Measurements from ENCODE around the gene TRIM25.

The TRIM25 gene

GRCh38 chr17:56897646-56898424 lies 16.0 kb downstream of the TRIM25 start:
- in situ Hi-C loops (cut with MboI; ENCODE audit: low sequenced_read_pairs): no loop called here

DNA sequence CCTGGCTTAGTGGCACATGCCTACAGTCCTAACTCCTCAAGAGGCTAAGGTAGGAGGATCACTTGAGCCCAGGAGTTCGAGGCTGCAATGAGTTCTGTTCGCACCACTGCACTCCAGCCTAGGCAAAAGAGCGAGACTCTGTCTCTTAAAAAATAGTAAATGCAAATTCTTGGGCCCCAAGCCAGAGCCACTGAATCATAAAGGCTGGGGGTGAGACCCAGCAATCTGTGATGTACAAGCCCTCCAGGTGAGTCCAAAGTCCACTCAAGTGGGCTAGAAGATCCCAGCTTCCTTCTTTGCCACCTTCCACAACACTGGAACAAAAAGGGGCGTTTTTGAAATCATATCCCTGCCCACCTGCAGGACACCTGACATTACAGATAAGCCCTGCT lies 16.9 kb downstream of the TRIM25 start:
- in situ Hi-C loops (cut with MboI; ENCODE audit: low sequenced_read_pairs): no loop called here

DNA sequence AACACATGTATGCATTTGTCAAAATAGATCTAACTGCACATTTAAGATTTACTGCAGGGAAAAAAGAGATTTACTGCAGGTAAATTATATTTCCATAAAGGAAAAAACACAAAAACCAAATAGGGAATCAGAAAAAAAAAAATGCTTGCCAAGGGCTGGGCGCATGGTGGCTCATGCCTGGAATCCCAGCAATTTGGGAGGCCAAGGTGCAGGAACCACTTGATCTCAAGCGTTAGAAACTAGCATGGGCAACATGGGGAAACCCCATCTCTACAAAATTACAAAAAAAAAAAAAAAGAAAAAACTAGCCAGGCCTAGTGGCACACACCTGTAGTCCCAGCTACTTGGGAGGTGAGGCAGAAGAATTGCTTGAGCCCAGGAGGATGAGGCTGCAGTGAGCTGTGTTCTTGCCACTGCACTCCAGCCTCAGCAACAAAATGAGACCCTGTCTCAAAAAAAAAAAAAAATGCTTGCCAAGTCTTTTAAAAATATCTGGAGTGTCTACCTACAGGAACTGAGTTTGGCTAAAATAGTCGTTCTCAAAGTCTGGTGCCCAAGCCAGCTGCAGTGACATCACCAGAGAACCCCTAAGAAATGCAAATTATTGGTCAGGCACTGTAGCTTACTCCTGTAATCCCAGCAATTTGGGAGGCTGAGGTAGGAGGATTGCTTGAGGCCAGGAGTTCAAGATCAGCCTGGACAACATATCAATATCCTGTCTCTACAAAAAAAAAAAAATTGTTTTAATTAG lies 17.5 kb downstream of the TRIM25 start:
- in situ Hi-C loops (cut with MboI; ENCODE audit: low sequenced_read_pairs): no loop called here

- in situ Hi-C loops (cut with MboI; ENCODE audit: low sequenced_read_pairs): no loop called here
These were observed 18.9 kb downstream of the TRIM25 start for GRCh38 chr17:56894859-56895455.

- in situ Hi-C loops (cut with MboI; ENCODE audit: low sequenced_read_pairs): no loop called here
These were observed 20.3 kb downstream of the TRIM25 start for GRCh38 chr17:56893503-56893902.

DNA sequence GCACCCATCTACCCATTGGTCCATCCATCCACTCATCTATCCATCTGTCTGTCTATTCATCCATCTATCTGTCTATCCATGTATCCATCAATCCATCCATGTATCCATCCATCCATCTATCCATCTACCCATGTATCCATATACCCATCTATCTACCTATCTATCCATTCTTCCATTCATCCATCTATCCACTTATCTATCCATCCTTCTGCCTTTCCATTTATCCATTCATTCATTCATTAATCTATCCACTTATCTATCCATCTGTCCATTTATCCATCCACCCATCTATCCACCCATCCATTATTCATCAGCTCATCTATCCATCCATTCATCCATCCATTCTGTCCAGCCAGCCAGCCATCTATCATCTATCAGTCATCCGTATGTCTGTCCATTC lies 21.5 kb downstream of the TRIM25 start:
- in situ Hi-C loops (cut with MboI; ENCODE audit: low sequenced_read_pairs): no loop called here

- in situ Hi-C loops (cut with MboI; ENCODE audit: low sequenced_read_pairs): no loop called here
These were observed 22.1 kb downstream of the TRIM25 start for GRCh38 chr17:56891751-56892150.

- in situ Hi-C loops (cut with MboI; ENCODE audit: low sequenced_read_pairs): no loop called here
These were observed 22.8 kb downstream of the TRIM25 start for GRCh38 chr17:56890906-56891674.

- in situ Hi-C loops (cut with MboI; ENCODE audit: low sequenced_read_pairs): no loop called here
These were observed 23.5 kb downstream of the TRIM25 start for GRCh38 chr17:56890390-56890789.

DNA sequence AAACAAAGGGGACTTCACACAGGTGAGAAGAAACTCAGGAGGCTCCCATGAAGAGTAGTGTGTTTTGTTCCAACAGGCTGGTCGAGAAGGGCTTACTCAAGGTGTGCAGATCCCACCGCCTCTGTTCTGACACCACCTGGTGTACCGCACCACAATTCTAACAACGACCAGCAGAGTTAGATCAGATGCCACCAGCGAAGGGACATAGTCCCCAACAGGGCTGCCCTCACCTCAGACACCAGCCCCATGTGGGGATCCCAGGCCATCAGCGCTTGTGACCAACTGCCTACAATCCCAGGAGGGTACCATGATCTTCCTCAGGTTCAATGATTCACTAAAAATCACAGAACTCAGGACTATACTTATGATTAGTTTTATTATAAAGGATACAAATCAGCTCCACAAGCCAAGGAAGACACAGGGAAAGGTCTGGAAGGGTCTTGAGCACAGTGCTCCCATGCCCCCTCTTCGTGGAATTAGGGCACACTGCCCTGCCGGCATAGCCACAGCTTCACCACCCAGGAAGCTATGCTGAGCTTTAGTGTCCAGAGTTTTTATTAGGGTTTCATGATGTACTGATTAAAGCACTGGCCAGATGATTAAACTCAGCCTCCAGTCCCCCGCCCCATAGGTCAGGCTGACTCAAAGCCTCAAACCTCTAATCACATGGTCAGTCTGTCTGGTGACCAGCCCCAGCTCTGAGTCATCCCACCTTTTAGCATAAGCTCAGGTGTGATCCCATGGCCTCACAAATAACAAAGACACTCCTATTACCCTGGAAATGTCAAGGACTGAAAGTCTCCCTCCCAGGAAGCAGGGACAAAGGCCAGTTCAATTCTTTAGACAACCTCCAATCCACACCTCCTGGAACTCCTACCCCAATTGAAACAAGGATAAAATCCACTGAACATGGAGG lies 26.0 kb downstream of the TRIM25 start:
- in situ Hi-C loops (cut with MboI; ENCODE audit: low sequenced_read_pairs): no loop called here

GRCh38 chr17:56887105-56887504 lies 26.7 kb downstream of the TRIM25 start:
- in situ Hi-C loops (cut with MboI; ENCODE audit: low sequenced_read_pairs): no loop called here

GRCh38 chr17:56886288-56886731 lies 27.5 kb downstream of the TRIM25 start:
- in situ Hi-C loops (cut with MboI; ENCODE audit: low sequenced_read_pairs): no loop called here

DNA sequence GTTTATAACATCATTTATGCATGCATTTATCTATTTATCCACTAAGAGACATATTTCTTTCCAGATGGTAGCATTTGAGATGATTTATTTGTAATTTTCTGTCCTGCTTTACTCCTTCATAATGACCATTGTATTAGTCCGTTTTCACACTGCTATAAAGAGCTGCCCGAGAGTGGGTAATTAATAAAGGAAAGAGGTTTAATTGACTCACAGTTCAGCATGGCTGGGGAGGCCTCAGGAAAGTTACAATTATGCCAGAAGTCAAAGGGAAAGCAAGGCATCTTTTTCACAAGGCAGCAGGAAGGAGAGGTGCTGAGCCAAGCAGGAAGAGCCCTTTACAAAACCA lies 28.6 kb downstream of the TRIM25 start:
- in situ Hi-C loops (cut with MboI; ENCODE audit: low sequenced_read_pairs): no loop called here

GRCh38 chr17:56884483-56885311 lies 29.2 kb downstream of the TRIM25 start:
- in situ Hi-C loops (cut with MboI; ENCODE audit: low sequenced_read_pairs): no loop called here

DNA sequence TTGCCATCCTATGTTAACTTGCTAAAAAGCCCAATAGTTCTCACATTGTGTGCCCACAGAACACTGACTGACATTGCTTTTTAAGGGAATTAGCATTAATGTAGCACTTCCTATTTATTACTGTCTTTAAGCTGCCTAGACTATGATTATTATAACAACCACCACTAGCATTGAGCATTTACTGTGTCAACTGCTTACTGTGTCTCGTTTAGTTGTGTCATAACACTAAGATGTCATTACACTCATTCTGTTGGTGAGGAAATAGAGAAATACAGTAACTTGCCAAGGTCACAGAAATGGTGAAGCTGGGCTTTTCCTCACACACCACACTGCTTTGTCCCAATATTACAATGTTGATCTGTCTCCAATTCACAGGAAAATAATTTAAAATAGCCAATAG lies 30.2 kb downstream of the TRIM25 start:
- in situ Hi-C loops (cut with MboI; ENCODE audit: low sequenced_read_pairs): no loop called here

DNA sequence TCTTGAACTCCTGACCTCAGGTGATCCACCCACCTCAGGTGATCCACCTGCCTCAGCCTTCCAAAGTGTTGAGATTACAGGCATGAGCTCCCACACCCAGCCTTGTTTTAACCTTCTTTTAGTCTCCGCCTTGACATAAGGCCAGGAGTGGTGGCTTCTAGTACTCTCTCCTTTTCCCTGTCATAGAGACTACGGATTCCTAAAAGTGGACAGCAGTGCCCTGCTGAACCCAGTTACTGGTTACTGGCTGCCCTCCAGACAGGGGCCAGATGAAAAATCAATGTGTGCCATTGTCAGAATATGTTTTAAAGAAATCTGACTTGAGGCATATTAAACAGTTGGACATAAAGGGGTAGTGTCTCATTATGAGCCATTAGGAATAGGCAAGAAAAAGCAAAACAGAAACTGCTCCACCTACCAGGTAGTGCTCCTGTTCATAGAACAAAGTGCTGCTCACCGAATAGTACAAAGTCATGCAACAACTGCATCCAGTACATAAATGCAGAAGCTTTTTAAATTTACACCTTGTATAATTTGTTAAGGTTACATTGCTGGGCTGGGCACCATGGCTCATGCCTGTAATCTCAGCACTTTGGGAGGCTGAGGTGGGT lies 32.1 kb downstream of the TRIM25 start:
- in situ Hi-C loops (cut with MboI; ENCODE audit: low sequenced_read_pairs): no loop called here

DNA sequence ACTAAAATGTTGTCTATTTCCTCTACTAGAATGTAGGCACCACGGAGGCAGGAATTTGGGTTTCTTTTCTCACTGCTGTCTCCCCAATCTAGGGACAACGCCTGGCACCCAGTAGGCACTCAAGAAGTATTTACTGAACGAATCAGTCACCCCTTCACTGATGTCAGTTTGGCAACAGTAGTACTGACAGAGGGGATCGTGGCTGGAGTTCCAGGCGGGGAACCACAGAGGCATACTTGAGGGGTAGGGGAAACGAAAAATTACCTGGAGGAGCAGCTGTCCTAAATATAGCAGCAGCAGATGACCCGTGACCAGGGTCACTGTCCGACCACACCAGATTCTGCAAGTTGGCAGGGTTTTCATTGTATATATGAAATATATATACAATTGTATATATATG lies 33.3 kb downstream of the TRIM25 start:
- in situ Hi-C loops (cut with MboI; ENCODE audit: low sequenced_read_pairs): no loop called here

- in situ Hi-C loops (cut with MboI; ENCODE audit: low sequenced_read_pairs): no loop called here
These were observed 33.7 kb downstream of the TRIM25 start for GRCh38 chr17:56880133-56880532.

DNA sequence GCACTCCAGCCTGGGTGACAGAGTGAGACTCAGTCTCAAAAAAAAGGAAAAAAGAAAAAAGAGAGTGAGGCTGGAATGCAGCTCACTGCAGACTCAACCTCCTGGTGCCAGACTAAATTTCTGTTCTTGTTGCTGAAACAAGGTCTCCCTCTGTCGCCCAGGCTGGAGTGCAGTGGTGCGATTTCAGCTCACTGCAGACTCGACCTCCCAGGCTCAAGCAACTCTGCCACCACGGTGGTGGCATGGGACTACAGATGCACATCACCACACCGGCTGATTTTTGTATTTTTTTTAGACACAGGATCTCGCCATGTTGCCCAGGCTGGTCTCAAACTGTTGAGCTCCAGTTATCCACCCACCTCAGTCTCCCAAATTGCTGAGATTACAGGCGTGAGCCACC lies 34.6 kb downstream of the TRIM25 start:
- in situ Hi-C loops (cut with MboI; ENCODE audit: low sequenced_read_pairs): no loop called here
